RCC 7860 (cell line): ENCODE measurements around the gene FEV.
"Not testable (repeated sequence)": the region's sequence is repeated elsewhere in the genome, so short reads cannot be mapped to it uniquely, and the experiment has no call there.

ENCODE experiments used
- DNase-seq: peaks from one replicate; pipeline ENCODE4 v3.0.0-alpha.2; 2015; ENCODE audit warnings: low spot score
- FAIRE-seq: peaks from 2 replicates; lab custom pipeline; 2012; peaks lifted over from hg19 to GRCh38; lab: Jason Lieb, UNC

Gene FEV

DNA sequence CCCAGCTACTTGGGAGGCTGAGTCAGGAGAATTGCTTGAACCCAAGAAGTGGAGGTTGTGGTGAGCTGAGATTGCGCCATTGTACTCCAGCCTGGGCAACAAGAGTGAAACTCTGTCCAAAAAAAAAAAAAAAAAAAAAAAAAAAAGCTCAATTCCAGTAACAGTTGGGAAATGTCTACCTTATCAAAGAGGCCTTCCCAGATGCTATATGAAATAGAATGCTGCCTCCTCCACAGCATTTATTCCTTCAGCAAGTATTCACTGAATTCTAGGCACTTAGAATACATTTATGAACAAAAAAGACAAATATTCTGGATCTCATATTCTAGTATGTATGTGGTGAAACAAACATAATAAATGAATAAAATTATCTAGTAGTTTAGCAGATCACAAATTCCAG, 38.4 kb downstream of the FEV start:
- DNase-seq: no peak
- FAIRE-seq: no peak

DNA sequence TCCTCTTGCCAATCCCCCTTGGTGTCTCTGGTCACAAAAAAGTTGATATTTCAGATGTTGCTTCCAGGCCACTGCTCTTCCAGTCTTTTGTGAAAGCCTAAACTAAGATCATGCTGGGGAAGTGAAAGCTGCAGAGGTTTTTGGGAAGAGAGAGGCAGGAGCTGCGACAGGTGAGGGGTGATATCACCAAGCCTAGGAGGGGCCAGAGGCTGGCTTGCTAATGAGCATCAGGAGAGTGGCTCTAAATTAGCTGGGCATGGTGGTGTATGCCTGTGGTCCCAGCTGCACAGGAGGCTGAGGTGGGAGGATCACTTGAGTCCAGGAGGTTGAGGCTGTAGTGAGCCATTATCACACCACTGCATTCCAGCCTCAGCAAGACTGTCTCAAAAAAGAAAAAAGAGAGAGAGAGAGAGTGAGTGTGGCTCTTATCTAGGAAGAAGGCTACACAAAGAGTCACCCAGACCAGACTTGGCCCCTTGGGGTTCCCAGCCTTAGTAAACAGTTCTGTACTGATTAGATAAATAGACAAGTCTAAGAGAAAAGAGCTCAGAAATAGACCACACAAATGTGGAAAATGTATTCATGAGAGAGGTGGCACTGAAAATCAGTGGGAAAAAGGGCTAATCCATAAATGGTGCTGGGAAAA, 40.1 kb downstream of the FEV start:
- DNase-seq (no peak), FAIRE-seq (no peak)

DNA sequence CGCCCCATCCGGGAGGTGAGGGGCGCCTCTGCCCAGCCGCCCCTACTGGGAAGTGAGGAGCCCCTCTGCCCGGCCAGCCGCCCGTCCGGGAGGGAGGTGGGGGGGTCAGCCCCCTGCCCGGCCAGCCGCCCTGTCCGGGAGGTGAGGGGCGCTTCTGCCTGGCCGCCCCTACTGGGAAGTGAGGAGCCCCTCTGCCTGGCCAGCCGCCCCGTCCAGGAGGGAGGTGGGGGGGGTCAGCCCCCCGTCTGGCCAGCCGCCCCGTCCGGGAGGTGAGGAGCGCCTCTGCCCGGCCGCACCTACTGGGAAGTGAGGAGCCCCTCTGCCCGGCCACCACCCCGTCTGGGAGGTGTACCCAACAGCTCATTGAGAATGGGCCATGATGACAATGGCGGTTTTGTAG, 53.2 kb downstream of the FEV start:
- not testable (repeated sequence) for DNase-seq, FAIRE-seq
